Activated CD8-positive, alpha-beta T cell treated with anti-CD3 and anti-CD28 coated beads for 36 hours (primary cell): ENCODE results near the gene STN1. TPM values are rescaled to one million over a fixed set of nuclear protein-coding genes. Genes with fewer than 3 reads are reported as not detected.

Experiments
- ATAC-seq: fragments of 200-7000 bp; cut with Tn5 transposase; one replicate; pipeline ENCODE4 v1.10.0; 2021; ENCODE audit warnings: mild to moderate bottlenecking, moderate library complexity
- CTCF ChIA-PET: fragments of 350-600 bp; sonication (Branson Sonifier 250); formaldehyde crosslinking; loops from one replicate; lab custom pipeline; 2021; ENCODE audit warnings: antibody characterized with exemption; lab: Charles Lee
- POLR2A ChIA-PET: fragments of 350-600 bp; sonication (Branson Sonifier 250); formaldehyde crosslinking; loops from one replicate; lab custom pipeline; 2021; ENCODE audit warnings: antibody characterized with exemption; lab: Charles Lee
- DNase-seq: peaks from one replicate; pipeline ENCODE4 v3.0.0-alpha.2; 2020
- H3K27ac Mint-ChIP-seq: one replicate; pipeline ENCODE4 v1.8.0; 2021; ENCODE audit warnings: mild to moderate bottlenecking, mixed read lengths
- H3K27me3 Mint-ChIP-seq: one replicate; pipeline ENCODE4 v1.8.0; 2021; ENCODE audit warnings: mixed read lengths
- H3K36me3 Mint-ChIP-seq: one replicate; pipeline ENCODE4 v1.8.0; 2021; ENCODE audit warnings: low read depth, mixed read lengths
- H3K4me1 Mint-ChIP-seq: one replicate; pipeline ENCODE4 v1.8.0; 2021; ENCODE audit warnings: low read depth, mixed read lengths
- H3K4me3 Mint-ChIP-seq: one replicate; pipeline ENCODE4 v1.8.0; 2021; ENCODE audit warnings: mild to moderate bottlenecking, moderate library complexity, mixed read lengths
- H3K9me3 Mint-ChIP-seq: one replicate; pipeline ENCODE4 v1.8.0; 2021; ENCODE audit warnings: mixed read lengths
- intact Hi-C: fragments of 100-400 bp; cut with micrococcal nuclease; formaldehyde crosslinking; loops from one replicate; pipeline ENCODE4 v1.10.0; 2022
- total RNA-seq, 2 experiments: library from RNA; stranded (reverse); gene quantifications; one replicate each; pipeline ENCODE4 v1.2.3, GENCODE V29; 2021
- TF ChIP-seq, protein P1 (sequence below): fragments of 200-600 bp; IDR thresholded peaks from one replicate; pipeline ENCODE4 v1.8.0; 2022; ENCODE audit warnings: antibody characterized with exemption, mild to moderate bottlenecking

STN1 gene
- total RNA-seq, 2 experiments from 2014 or later: 32.1 to 32.4 TPM

DNA sequence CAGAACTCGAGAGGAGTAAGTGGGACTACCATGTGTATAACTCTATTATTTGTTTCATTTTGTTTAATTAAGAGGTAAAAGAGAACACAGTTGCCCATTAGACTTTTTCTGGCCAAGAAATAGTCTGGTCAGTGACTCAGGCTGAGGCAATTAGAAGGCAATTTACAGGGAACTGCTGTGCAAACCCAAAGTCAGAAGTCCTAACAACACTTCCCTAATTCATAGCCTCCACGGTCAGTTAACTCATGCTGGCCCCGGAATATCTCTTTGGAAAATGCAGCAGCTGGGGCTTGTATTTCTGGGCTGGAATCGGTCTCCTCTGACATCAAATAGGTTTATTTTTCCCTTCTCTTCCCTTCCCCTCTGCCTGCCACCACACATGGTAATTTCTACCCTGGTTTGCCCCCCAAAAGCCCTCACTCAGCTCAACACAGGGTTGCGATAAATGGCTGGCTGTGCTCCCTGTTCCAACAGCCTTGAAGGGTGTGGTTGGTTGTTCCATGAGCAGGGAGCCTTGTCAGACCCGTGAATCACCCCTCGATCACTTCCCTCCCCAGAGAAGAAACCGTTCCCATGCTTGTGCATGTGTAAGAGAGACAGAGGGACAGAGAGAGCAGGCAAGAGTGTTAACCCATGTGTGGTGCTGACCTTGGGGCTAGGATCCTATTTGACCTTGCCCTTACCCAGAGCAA, 68.0 kb downstream of the STN1 start:
- DNase-seq: no peak
- Mint-ChIP-seq H3K27ac (no peak overlapping the region), H3K9me3 (no peaks in the 10 kb centered on the region), H3K36me3 (no peaks in the 10 kb centered on the region), H3K4me1 (peaks cover 19% of the 10 kb centered on the region), H3K4me3 (no peak overlapping the region), H3K27me3 (peaks cover 18% of the 10 kb centered on the region)
- intact Hi-C loops: no loop called here
- no peak for ATAC-seq
- TF ChIP-seq, protein P1, sequence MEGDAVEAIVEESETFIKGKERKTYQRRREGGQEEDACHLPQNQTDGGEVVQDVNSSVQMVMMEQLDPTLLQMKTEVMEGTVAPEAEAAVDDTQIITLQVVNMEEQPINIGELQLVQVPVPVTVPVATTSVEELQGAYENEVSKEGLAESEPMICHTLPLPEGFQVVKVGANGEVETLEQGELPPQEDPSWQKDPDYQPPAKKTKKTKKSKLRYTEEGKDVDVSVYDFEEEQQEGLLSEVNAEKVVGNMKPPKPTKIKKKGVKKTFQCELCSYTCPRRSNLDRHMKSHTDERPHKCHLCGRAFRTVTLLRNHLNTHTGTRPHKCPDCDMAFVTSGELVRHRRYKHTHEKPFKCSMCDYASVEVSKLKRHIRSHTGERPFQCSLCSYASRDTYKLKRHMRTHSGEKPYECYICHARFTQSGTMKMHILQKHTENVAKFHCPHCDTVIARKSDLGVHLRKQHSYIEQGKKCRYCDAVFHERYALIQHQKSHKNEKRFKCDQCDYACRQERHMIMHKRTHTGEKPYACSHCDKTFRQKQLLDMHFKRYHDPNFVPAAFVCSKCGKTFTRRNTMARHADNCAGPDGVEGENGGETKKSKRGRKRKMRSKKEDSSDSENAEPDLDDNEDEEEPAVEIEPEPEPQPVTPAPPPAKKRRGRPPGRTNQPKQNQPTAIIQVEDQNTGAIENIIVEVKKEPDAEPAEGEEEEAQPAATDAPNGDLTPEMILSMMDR: no peak
- CTCF ChIA-PET: interaction anchor here (2.4 kb wide), 1 partner anchor 137 kb away, joined by 15 read pairs; no protein-coding TSS in a partner anchor
- POLR2A ChIA-PET: no interaction called here

- H3K27ac Mint-ChIP-seq: no peak overlapping the region
Measured at GRCh38 chr10:103849212-103849877, 68.6 kb downstream of the STN1 start.

DNA sequence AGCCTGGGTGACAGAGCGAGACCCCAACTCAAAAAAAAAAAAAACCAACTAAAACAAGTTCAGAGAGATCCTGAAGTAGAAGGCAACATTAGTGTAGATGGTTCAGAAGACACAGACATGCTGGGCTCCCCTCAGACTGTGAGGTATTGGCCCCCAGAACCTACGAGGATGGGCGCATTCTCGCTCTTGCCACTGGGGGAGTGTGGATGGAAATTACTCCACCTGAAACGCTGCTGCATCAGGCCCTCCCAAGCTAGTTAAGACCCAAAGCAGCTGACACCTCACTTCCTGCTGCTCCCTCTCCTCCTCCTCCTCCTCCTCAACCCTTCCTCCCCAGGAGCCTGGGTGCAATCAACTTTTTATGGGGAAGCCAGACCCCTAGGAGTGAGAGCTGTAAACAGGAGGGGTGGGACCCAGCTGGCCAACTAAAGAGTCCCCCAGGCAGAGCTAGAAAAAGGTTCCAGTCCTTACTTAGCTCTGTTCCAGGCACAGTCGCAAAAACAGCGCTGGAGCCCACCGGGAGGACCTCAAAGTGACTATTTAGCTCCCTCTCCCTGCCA, 70.0 kb downstream of the STN1 start:
- Mint-ChIP-seq H3K27me3 (peaks cover 2% of the 10 kb centered on the region), H3K36me3 (no peaks in the 10 kb centered on the region), H3K9me3 (no peaks in the 10 kb centered on the region), H3K4me3 (no peak overlapping the region), H3K27ac (no peak overlapping the region), H3K4me1 (peaks cover 14% of the 10 kb centered on the region)
- intact Hi-C loops: no loop called here
- TF ChIP-seq, protein P1: peak; percentile 30
- DNase-seq (peak; percentile 58), ATAC-seq (peak; percentile 75)
- CTCF ChIA-PET: interaction anchor here (0.6 to 2.4 kb wide), 12 partner anchors 9 to 161 kb away, joined by 3 to 20 read pairs (median 4); no protein-coding TSS in a partner anchor
- POLR2A ChIA-PET: interaction anchor here (0.6 to 1.2 kb wide), 2 partner anchors 8 to 83 kb away, joined by 3 read pairs; no protein-coding TSS in a partner anchor

More at GRCh38 chr10:103849212-103849877, 68.6 kb downstream of the STN1 start:
- CTCF ChIA-PET: interaction anchor here (1.2 to 2.4 kb wide), 8 partner anchors 12 to 163 kb away, joined by 3 to 15 read pairs (median 4); no protein-coding TSS in a partner anchor
- POLR2A ChIA-PET: interaction anchor here (1.2 kb wide), 1 partner anchor 9 kb away, joined by 3 read pairs; no protein-coding TSS in a partner anchor
- no peak for ATAC-seq
- TF ChIP-seq, protein P1: no peak
- intact Hi-C loops: no loop called here
- no peaks in the 10 kb centered on the region for H3K36me3 Mint-ChIP-seq
- peaks cover 15% of the 10 kb centered on the region for H3K4me1 Mint-ChIP-seq
- DNase-seq: no peak
- no peak overlapping the region for H3K4me3 Mint-ChIP-seq
- H3K9me3 Mint-ChIP-seq: no peaks in the 10 kb centered on the region
- H3K27me3 Mint-ChIP-seq: peaks cover 13% of the 10 kb centered on the region

GRCh38 chr10:103847346-103847745, 70.6 kb downstream of the STN1 start:
- intact Hi-C loops: no loop called here

More at GRCh38 chr10:103847346-103847745, 70.6 kb downstream of the STN1 start:
- no peak for DNase-seq
- no peaks in the 10 kb centered on the region for H3K36me3 Mint-ChIP-seq
- ChIA-PET CTCF (interaction anchor here (0.9 to 2.4 kb wide), 8 partner anchors 10 to 162 kb away, joined by 3 to 20 read pairs (median 4); no protein-coding TSS in a partner anchor), POLR2A (interaction anchor here (0.6 kb wide), 1 partner anchor 82 kb away, joined by 3 read pairs; no protein-coding TSS in a partner anchor)
- TF ChIP-seq, protein P1: no peak
- ATAC-seq: no peak
- H3K4me1 Mint-ChIP-seq: peaks cover 14% of the 10 kb centered on the region
- no peak overlapping the region for H3K27ac Mint-ChIP-seq
- H3K4me3 Mint-ChIP-seq: no peak overlapping the region
- no peaks in the 10 kb centered on the region for H3K27me3 Mint-ChIP-seq
- no peaks in the 10 kb centered on the region for H3K9me3 Mint-ChIP-seq
